Occipital lobe (tissue), 2 donors: ENCODE results near the gene KLHL25. TPM values are rescaled to one million over a fixed set of nuclear protein-coding genes. Genes with fewer than 3 reads are reported as not detected.
"Not testable (repeated sequence)": the region's sequence is repeated elsewhere in the genome, so short reads cannot be mapped to it uniquely, and the experiment has no call there.

Source experiments
- DNase-seq: peaks from one replicate; lab custom pipeline; 2025; lab: John Stamatoyannopoulos, UW
- total RNA-seq: library from RNA; depleted of rRNA; stranded (reverse); fragments of >200 nt; gene quantifications from one replicate; pipeline ENCODE4 v1.2.3, GENCODE V29; 2014

The KLHL25 gene
- total RNA-seq, 1 donor from 2014 or later: 32.3 TPM

GRCh38 chr15:85804481-85805170 is 9.9 kb upstream of the KLHL25 start:
- DNase-seq: no peak

DNA sequence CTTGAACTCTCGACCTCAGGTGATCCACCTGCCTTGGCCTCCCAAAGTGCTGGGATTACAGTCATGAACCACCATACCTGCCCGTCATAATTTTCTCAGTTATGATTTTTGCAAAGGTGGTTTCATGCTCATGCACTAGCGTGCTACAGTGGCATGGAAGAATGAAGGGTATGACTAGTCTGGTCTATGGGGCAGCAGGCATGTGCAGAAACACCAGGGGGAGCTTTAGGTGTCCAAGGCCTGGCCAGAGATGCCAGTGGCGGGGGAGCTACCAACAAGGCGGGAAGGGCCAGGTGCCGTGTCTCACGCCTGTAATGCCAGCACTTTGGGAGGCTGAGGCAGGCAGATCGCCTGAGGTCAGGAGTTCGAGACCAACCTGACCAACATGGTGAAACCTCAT is 7.9 kb upstream of the KLHL25 start:
- DNase-seq: not testable (repeated sequence)

GRCh38 chr15:85800478-85801123 is 5.9 kb upstream of the KLHL25 start:
- no peak for DNase-seq

- not testable (repeated sequence) for DNase-seq
Measured at GRCh38 chr15:85796371-85796770, 1.6 kb upstream of the KLHL25 start.

GRCh38 chr15:85795337-85796305 is 896 bp upstream of the KLHL25 start:
- DNase-seq: no peak

DNA sequence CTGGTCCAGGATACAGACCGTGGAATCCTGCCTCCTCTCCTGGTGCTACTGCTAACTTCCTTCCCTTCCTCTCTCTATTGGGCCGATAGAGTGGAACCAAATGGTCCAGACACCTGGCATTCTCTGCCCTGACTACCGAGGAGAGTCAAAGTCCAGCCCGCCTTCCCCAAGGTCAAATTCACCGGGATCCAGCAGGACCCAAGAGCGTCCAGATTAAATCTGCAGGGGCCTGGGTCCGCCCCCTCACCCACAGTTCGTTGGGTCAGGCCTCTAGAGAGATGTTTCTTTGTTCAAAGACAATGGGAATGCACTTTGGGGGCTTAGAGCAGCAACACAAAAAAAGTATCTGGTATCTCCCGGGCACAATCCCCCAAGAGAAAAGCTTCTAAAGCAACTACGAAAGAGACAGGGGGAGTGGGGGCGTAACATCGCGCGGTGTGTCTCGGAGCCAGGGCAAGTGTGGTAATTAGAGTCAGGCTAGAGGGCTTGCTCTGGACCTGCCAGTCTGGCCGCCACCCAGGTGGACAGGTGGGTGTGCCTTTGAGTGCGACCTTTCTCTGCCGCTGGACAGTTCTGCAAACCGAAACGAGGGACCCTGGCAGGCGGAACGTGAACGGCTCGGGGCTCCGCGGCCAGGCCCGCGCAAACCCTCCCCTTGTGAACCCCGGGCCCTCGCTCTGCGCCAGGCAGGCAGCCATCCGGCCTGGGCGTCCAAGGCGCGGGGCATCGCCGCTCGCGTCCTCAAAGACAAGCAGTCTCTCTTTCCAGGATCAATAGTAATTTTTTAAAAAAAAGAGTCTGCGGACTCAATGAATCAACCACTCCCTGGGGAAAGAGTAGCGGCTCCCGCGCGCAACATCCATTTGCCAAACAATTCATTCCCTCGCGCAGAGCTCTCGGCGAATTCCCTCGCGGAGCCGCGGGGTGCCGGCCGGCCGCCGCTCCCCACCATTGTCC is 806 bp downstream of the KLHL25 start:
- DNase-seq: no peak

GRCh38 chr15:85792912-85793590 is 1.7 kb downstream of the KLHL25 start:
- DNase-seq: no peak

- no peak for DNase-seq
Measured at GRCh38 chr15:85792102-85792731, 2.5 kb downstream of the KLHL25 start.

DNA sequence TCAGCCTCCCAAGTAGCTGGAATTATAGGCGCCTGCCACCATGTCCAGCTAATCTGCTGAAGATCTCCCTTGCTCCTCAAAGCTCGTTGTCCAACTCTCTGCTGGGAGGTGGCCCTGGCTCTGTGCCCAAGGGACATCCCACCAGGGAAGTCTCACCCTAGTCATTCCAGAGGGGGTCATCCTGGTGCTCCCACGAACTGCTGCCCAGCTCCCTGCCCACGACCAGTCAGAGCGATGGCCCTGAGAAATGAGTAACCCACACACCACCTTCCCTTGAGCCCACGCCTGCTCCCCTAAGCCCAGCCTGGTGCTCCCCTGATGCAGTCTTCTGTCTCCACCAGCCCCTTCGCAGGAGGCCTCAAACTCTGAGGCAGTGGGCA is 5.2 kb downstream of the KLHL25 start:
- no peak for DNase-seq

DNA sequence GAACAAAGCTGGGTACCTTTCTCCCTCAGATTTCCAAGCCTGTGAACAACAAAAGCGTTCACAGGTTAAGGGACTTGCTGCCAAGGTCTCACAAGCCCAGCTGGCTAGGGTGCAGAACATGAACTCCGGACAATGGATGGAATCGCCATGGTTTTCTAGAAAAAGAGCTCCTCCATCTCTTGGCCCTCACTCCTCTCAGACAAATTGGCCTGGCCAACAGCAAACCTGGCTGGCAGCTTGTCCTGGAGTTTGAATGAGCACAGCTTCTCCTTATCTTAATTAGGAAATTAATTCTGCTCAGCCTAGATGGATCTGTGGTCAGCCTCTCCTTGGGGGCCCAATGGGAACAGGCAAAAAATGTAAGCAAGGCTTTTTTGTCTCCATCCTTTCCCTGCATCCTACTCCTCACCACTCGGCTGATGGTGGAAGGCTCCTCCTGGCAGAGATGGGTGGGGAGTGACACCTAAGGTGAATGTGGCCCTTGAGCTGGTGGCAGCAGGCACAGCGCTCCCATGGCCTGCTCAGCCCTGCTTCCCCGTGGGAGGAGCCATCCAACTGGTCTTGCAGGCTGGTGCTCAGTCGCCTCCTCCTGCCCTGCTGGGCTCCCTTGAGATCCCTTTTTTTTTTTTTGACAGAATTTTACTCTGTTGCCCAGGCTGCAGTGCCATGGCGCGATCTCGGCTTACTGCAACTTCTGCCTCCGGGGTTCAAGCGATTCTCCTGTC is 5.8 kb downstream of the KLHL25 start:
- DNase-seq: no peak

DNA sequence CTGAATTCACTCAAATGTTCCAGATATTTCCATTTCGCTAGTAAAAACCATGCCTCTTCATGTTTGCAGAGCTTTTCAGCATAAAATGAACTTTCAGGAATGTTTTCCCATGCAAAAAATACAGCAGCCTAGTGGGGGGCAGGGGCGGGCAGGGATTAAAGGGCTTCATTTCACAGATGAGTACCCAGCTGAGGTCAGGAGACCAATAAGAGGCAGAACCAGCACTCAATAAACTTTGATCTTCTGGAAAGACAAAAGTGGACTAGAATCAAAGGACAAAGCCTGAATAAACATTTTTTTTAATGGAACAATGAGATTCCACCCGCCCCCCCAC is 8.0 kb downstream of the KLHL25 start:
- DNase-seq: no peak

GRCh38 chr15:85785887-85786780 is 8.6 kb downstream of the KLHL25 start:
- DNase-seq: no peak

DNA sequence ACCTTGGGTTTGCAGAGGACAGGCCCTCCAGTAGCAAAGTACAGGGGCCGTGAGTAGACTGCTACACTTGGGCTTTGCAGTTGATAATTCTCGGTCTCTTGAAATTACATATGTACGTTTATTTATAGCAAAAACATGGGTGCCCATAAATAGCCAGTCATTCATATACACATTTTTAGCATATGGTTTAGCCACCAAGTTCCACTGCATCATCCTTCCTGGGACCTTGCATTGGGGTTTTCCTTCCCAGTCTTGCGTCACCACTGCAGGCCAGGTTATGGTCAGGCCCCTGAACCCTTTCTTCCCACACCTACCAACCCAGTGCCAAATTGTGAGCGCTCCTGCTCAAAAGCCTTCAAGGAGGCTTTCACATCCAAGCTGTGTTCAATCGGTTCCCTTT is 12.7 kb downstream of the KLHL25 start:
- no peak for DNase-seq

DNA sequence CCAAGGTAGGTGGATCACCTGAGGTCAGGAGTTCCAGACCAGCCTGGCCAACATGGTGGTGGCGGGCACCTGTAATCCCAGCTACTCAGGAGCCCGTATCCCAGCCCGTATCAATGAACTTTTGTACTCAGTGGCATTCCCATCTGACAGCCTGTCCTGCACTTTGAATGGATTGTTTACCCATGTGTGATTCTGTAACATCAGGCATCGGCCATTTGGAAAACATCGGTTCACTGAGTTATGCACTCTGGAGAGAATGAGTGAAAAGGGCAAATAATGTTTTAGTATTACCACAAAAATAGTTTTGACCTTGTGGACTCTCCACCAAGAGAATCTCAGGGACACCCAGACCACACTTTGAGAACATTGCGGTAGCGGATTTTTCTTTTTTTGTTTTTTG is 13.6 kb downstream of the KLHL25 start:
- DNase-seq: no peak

- DNase-seq: no peak
Measured at GRCh38 chr15:85780225-85780985, 14.3 kb downstream of the KLHL25 start.

DNA sequence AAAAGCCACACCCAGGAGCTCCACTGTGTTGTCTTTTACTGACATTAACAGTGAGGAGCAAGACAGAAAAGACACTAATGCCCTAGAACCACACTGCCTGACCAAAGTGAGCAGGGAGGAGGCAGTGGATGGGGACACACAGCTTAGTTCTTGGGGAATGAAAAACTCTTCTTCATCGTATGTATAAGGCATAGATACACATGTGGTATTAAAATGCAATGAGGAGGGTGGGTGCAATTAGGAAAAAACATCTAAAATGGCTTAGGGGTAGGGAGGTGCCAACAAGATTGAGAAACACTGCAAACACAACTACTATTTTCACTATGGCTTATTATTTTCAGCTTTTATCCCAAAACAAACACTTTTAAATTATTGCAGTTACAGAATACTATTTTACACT is 15.5 kb downstream of the KLHL25 start:
- no peak for DNase-seq

DNA sequence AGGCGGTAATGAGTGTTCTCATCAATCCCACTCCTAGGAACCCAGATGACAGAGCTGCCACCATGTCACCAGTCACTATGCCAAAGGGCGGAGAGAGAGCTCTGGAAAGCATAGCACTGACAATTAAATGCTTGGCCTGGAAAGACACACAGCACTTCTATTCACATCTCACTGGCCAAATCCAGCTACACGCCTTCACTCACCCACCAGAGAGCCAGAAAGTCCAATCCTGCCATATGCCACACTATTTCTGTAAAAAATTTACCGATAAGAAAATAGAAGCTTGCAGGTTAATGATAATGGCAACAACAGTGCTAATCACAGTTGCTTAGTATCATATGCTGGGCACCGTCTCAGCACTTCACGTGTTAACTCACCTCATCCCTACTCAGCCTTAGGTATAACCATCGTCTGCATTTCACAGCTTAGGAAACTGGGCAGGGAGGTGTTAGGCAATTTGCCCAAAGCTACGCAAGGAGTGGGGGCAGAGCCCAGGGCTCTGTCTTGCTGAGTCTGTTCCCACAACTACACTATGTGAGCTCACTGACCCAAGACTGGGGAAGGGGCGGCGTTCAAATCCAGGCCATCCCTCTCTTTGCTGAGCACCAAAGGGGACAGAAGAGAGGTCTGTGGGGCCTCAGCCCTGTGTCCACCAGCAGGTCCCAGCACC is 16.5 kb downstream of the KLHL25 start:
- no peak for DNase-seq
